Suppressor macrophage treated with lipopolysaccharide for 4 hours (primary cell): ENCODE results near the gene GPR39.

ENCODE experiments used
- DNase-seq: peaks from one replicate; pipeline ENCODE4 v3.0.0-alpha.2; 2020

GPR39 gene

GRCh38 chr2:132581591-132581990 is 165.0 kb downstream of the GPR39 start:
- DNase-seq = no peak

- no peak for DNase-seq
Observed at GRCh38 chr2:132581991-132582738, 165.6 kb downstream of the GPR39 start.

- no peak for DNase-seq
Observed at GRCh38 chr2:132583666-132584360, 167.2 kb downstream of the GPR39 start.

GRCh38 chr2:132584976-132585817 is 168.6 kb downstream of the GPR39 start:
- no peak for DNase-seq

- DNase-seq = no peak
Observed at GRCh38 chr2:132586101-132586511, 169.5 kb downstream of the GPR39 start.

- DNase-seq = no peak
Observed at GRCh38 chr2:132586835-132587234, 170.2 kb downstream of the GPR39 start.

- no peak for DNase-seq
Observed at GRCh38 chr2:132588576-132588975, 172.0 kb downstream of the GPR39 start.

GRCh38 chr2:132589111-132589830 is 172.7 kb downstream of the GPR39 start:
- DNase-seq = no peak

GRCh38 chr2:132589966-132590365 is 173.4 kb downstream of the GPR39 start:
- no peak for DNase-seq

- no peak for DNase-seq
Observed at GRCh38 chr2:132593171-132593570, 176.6 kb downstream of the GPR39 start.

GRCh38 chr2:132595186-132595585 is 178.6 kb downstream of the GPR39 start:
- no peak for DNase-seq

- no peak for DNase-seq
Observed at GRCh38 chr2:132595693-132596092, 179.1 kb downstream of the GPR39 start.

GRCh38 chr2:132597166-132597565 is 180.6 kb downstream of the GPR39 start:
- DNase-seq = no peak

- DNase-seq = no peak
Observed at GRCh38 chr2:132597831-132598230, 181.2 kb downstream of the GPR39 start.

- no peak for DNase-seq
Observed at GRCh38 chr2:132598536-132598935, 181.9 kb downstream of the GPR39 start.

GRCh38 chr2:132599556-132599955 is 183.0 kb downstream of the GPR39 start:
- no peak for DNase-seq

GRCh38 chr2:132604561-132604960 is 188.0 kb downstream of the GPR39 start:
- no peak for DNase-seq

- DNase-seq = no peak
Observed at GRCh38 chr2:132605236-132606180, 188.9 kb downstream of the GPR39 start.

GRCh38 chr2:132606649-132607048 is 190.0 kb downstream of the GPR39 start:
- DNase-seq = no peak

GRCh38 chr2:132607426-132608090 is 191.0 kb downstream of the GPR39 start:
- no peak for DNase-seq

- DNase-seq = no peak
Observed at GRCh38 chr2:132608311-132608710, 191.7 kb downstream of the GPR39 start.
